Erythroblast (primary cell): Measurements from ENCODE around the gene TMEM95.

Experiments used
- GATA1 ChIP-seq: IDR thresholded peaks from 2 replicates; pipeline ENCODE4 v1.6.1; 2011; ENCODE audit warnings: low read depth, mild to moderate bottlenecking, control low read depth, low read length, moderate library complexity
- POLR2A ChIP-seq: IDR thresholded peaks from 2 replicates; pipeline ENCODE4 v1.6.1; 2011; ENCODE audit warnings: mild to moderate bottlenecking, low read length

DNA sequence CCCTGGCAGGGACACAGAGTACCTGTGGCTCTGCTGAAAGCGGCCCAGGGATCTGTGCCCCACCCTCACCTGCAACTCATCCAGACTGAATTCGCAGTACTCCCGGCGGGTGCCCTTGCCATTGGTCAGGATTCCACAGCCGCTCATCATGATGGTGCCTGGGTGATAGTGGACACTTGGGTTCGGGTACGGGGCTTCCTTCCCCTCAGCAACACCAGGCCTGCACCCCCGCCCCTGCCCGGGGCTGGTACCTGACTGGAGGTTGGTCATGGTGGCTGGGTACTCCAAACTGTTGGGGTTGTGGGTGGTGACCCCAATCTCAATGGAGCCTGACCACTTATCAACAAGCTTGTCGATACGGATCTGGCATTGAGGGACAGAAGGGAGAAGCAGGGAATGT is 28.8 kb upstream of the TMEM95 start:
- TF ChIP-seq GATA1 (no peak), POLR2A (no peak)
